NCI-H2107 (cell line): Measurements from ENCODE around the gene PCSK5.
"Not testable (repeated sequence)": the region's sequence is repeated elsewhere in the genome, so short reads cannot be mapped to it uniquely, and the experiment has no call there.

Experiments used
- DNase-seq: peaks from one replicate; lab custom pipeline; 2025; lab: John Stamatoyannopoulos, UW

Gene PCSK5

GRCh38 chr9:75963321-75963720 is 72.8 kb downstream of the PCSK5 start:
- not testable (repeated sequence) for DNase-seq

- DNase-seq = no peak
These were observed 74.0 kb downstream of the PCSK5 start for GRCh38 chr9:75964427-75964826.

- DNase-seq = no peak
These were observed 74.8 kb downstream of the PCSK5 start for GRCh38 chr9:75965231-75965630.

- DNase-seq = no peak
These were observed 77.1 kb downstream of the PCSK5 start for GRCh38 chr9:75967556-75967955.

GRCh38 chr9:75974016-75974766 is 83.7 kb downstream of the PCSK5 start:
- no peak for DNase-seq

- DNase-seq = no peak
These were observed 84.6 kb downstream of the PCSK5 start for GRCh38 chr9:75975071-75975470.

GRCh38 chr9:75976549-75976948 is 86.1 kb downstream of the PCSK5 start:
- no peak for DNase-seq

GRCh38 chr9:75979362-75979761 is 88.9 kb downstream of the PCSK5 start:
- no peak for DNase-seq

- no peak for DNase-seq
These were observed 93.0 kb downstream of the PCSK5 start for GRCh38 chr9:75983319-75984045.

- no peak for DNase-seq
These were observed 95.0 kb downstream of the PCSK5 start for GRCh38 chr9:75985515-75985914.

- DNase-seq = no peak
These were observed 98.2 kb downstream of the PCSK5 start for GRCh38 chr9:75988663-75989062.

- no peak for DNase-seq
These were observed 99.7 kb downstream of the PCSK5 start for GRCh38 chr9:75990156-75990555.

- no peak for DNase-seq
These were observed 100.3 kb downstream of the PCSK5 start for GRCh38 chr9:75990576-75991304.

GRCh38 chr9:75992482-75993206 is 102.2 kb downstream of the PCSK5 start:
- no peak for DNase-seq

- DNase-seq = no peak
These were observed 103.0 kb downstream of the PCSK5 start for GRCh38 chr9:75993434-75993833.

- no peak for DNase-seq
These were observed 104.6 kb downstream of the PCSK5 start for GRCh38 chr9:75995066-75995465.

- DNase-seq = no peak
These were observed 106.3 kb downstream of the PCSK5 start for GRCh38 chr9:75996726-75997125.

- DNase-seq = no peak
These were observed 106.7 kb downstream of the PCSK5 start for GRCh38 chr9:75997206-75997605.

- DNase-seq = no peak
These were observed 107.8 kb downstream of the PCSK5 start for GRCh38 chr9:75998096-75998780.

- no peak for DNase-seq
These were observed 111.0 kb downstream of the PCSK5 start for GRCh38 chr9:76001459-76001858.

- DNase-seq = no peak
These were observed 112.6 kb downstream of the PCSK5 start for GRCh38 chr9:76003041-76003440.

- no peak for DNase-seq
These were observed 114.1 kb downstream of the PCSK5 start for GRCh38 chr9:76004526-76004925.
